HepG2 (cell line): ENCODE results near the gene CHRNB2.

ENCODE experiments used
- BCL6 ChIP-seq: IDR thresholded peaks from 2 replicates; pipeline ENCODE4 v1.6.1; 2016; ENCODE audit warnings: missing genetic modification reagents, missing compliant biosample characterization
- DR1 ChIP-seq: sonication (generic); formaldehyde crosslinking; IDR thresholded peaks from 2 replicates; pipeline ENCODE4 v1.8.0; 2021; ENCODE audit warnings: mild to moderate bottlenecking, missing genetic modification reagents, inconsistent platforms
- GPN1 ChIP-seq: sonication (generic); formaldehyde crosslinking; IDR thresholded peaks from 2 replicates; pipeline ENCODE4 v1.5.1; 2020; ENCODE audit warnings: missing genetic modification reagents, borderline replicate concordance
- NPAS2 ChIP-seq: sonication (generic); formaldehyde crosslinking; IDR thresholded peaks from 2 replicates; pipeline ENCODE4 v1.8.0; 2022; ENCODE audit warnings: mild to moderate bottlenecking, missing genetic modification reagents, borderline replicate concordance
- ONECUT2 ChIP-seq: sonication (generic); formaldehyde crosslinking; IDR thresholded peaks from 2 replicates; pipeline ENCODE4 v1.4.0; 2020; ENCODE audit warnings: missing genetic modification reagents
- SMC3 ChIP-seq: IDR thresholded peaks from 2 replicates; pipeline ENCODE4 v1.6.1; 2011; ENCODE audit warnings: low read length, improper control_type of control experiment
- TBL1XR1 ChIP-seq: fragments of 150-350 bp; IDR thresholded peaks from 2 replicates; pipeline ENCODE4 v1.6.1; 2014; ENCODE audit warnings: borderline replicate concordance, low read length; ENCODE audit not compliant: partially characterized antibody
- TBP ChIP-seq: sonication (generic); formaldehyde crosslinking; IDR thresholded peaks from 2 replicates; pipeline ENCODE4 v1.5.0; 2020; ENCODE audit warnings: missing genetic modification reagents
- TCF7L2 ChIP-seq: IDR thresholded peaks from 2 replicates; pipeline ENCODE4 v1.6.1; 2011; ENCODE audit warnings: mild to moderate bottlenecking, low read depth, low read length, moderate library complexity
- ZNF598 ChIP-seq: sonication (generic); formaldehyde crosslinking; IDR thresholded peaks from 2 replicates; pipeline ENCODE4 v1.5.1; 2020; ENCODE audit warnings: mild to moderate bottlenecking, missing genetic modification reagents, borderline replicate concordance

DNA sequence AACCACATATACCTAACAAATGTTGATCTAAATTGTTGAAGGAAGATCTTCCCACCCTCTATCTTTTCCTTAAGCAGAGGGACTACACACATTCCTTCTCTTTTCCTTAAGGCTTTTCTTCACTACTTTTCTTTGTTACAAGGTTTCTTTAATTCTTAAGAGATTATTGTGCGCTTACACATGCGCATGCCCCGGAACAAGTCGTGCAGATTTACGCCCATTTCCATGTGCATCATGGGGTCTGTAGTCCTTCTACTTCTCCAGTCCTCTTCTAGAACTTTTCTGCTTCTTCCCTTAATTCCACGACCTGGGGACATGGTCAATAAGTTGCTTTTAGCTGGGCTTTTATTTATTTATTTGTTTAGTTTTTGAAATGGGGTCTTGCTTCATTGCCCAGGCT is 1.7 kb upstream of the CHRNB2 start:
- TF ChIP-seq NPAS2 = no peak
- TF ChIP-seq ONECUT2 (CRISPR knock-in tag) = no peak
- no peak for TF ChIP-seq ZNF598 (CRISPR knock-in tag)
- no peak for TF ChIP-seq BCL6 (CRISPR knock-in tag)
- no peak for TF ChIP-seq TCF7L2
- no peak for TF ChIP-seq SMC3
- no peak for TF ChIP-seq TBP (CRISPR knock-in tag)
- no peak for TF ChIP-seq GPN1
- no peak for TF ChIP-seq TBL1XR1
- TF ChIP-seq DR1 = no peak
